T-cell (primary cell): ENCODE results near the gene DESI1. TPM values are rescaled to one million over a fixed set of nuclear protein-coding genes. Genes with fewer than 3 reads are reported as not detected.

Experiments
- ATAC-seq, 4 experiments: fragments of 200-7000 bp in 3 of 4; fragments of 150-1000 bp in 1 of 4; cut with Tn5 transposase; replicated peaks in 1 of 4; 1 replicate in 3 of 4; 2 replicates in 1 of 4; pipeline ENCODE4 v1.10.0; 2021; ENCODE audit warnings: moderate library complexity in 3 of 4, mild to moderate bottlenecking in 2 of 4, moderate number of reproducible peaks in 1 of 4
- CTCF ChIA-PET, 2 donors: fragments of 300-600 bp; sonication (Branson Sonifier 250); formaldehyde crosslinking; loops; one replicate each; lab custom pipeline; 2022; ENCODE audit warnings: antibody characterized with exemption in 2 of 2; lab: Charles Lee
- POLR2A ChIA-PET, 2 donors: fragments of 300-600 bp; sonication (Branson Sonifier 250); formaldehyde crosslinking; loops; one replicate each; lab custom pipeline; 2022; ENCODE audit warnings: antibody characterized with exemption in 2 of 2; lab: Charles Lee
- DNase-seq, 35 experiments: peaks; one replicate each; pipeline versions ENCODE4 v3.0.0 to v3.0.0-alpha.2; 2013 to 2023
- H3K27ac ChIP-seq: one replicate; pipeline ENCODE4 v1.5.1; 2013; ENCODE audit warnings: low read length
- H3K27me3 ChIP-seq, 2 experiments: replicated peaks in 1 of 2; 1 replicate in 1 of 2; 2 replicates in 1 of 2; pipeline versions ENCODE4 v1.6.1 to v1.7.0; 2013; ENCODE audit warnings: low read length in 1 of 2, mixed read lengths in 1 of 2; ENCODE audit not compliant: control insufficient read depth in 2 of 2, insufficient read depth in 2 of 2; ENCODE audit errors: extremely low read depth in 1 of 2
- H3K36me3 ChIP-seq, 2 donors: 1 replicate in 1 of 2; 2 replicates in 1 of 2; pipeline versions ENCODE4 v1.6.1 to v1.7.0; 2013; ENCODE audit warnings: low read length in 1 of 2; ENCODE audit not compliant: control insufficient read depth in 2 of 2, insufficient read depth in 1 of 2; ENCODE audit errors: extremely low read depth in 1 of 2
- H3K4me1 ChIP-seq, 2 experiments: 1 replicate in 1 of 2; 2 replicates in 1 of 2; pipeline versions ENCODE4 v1.6.1 to v1.7.0; 2013; ENCODE audit warnings: low read length in 2 of 2, mixed read lengths in 1 of 2; ENCODE audit not compliant: insufficient read depth in 2 of 2, control insufficient read depth in 1 of 2; ENCODE audit errors: extremely low read depth in 1 of 2
- H3K4me3 ChIP-seq, 2 donors: 1 replicate in 1 of 2; 2 replicates in 1 of 2; pipeline versions ENCODE4 v1.5.1 to v1.7.0; 2013; ENCODE audit warnings: mild to moderate bottlenecking in 2 of 2, low read length in 1 of 2, moderate library complexity in 1 of 2; ENCODE audit not compliant: control insufficient read depth in 1 of 2; ENCODE audit errors: extremely low read depth in 1 of 2
- H3K9me3 ChIP-seq: 2 replicates; pipeline ENCODE4 v1.7.0; 2013
- H3K27ac Mint-ChIP-seq, 2 donors: one replicate each; pipeline ENCODE4 v1.8.0; 2020 to 2021; ENCODE audit warnings: mild to moderate bottlenecking in 2 of 2, mixed read lengths in 2 of 2
- H3K27me3 Mint-ChIP-seq, 2 donors: one replicate each; pipeline ENCODE4 v1.8.0; 2021 to 2022; ENCODE audit warnings: mixed read lengths in 2 of 2
- H3K36me3 Mint-ChIP-seq: one replicate; pipeline ENCODE4 v1.8.0; 2021; ENCODE audit warnings: mixed read lengths
- H3K4me1 Mint-ChIP-seq, 3 donors: one replicate each; pipeline ENCODE4 v1.8.0; 2020 to 2022; ENCODE audit warnings: mixed read lengths in 3 of 3, mild to moderate bottlenecking in 1 of 3
- H3K4me3 Mint-ChIP-seq, 3 donors: one replicate each; pipeline ENCODE4 v1.8.0; 2020 to 2022; ENCODE audit warnings: mild to moderate bottlenecking in 3 of 3, mixed read lengths in 3 of 3, moderate library complexity in 3 of 3
- H3K9me3 Mint-ChIP-seq, 3 donors: one replicate each; pipeline ENCODE4 v1.8.0; 2020 to 2022; ENCODE audit warnings: mixed read lengths in 3 of 3
- WGBS: methylation state at CpG from one replicate; pipeline ENCODE4 v1.1.5; 2013; ENCODE audit warnings: missing lambda C conversion rate; ENCODE audit not compliant: insufficient coverage; 5-methylcytosine and 5-hydroxymethylcytosine counted together
- total RNA-seq, 35 experiments: library from RNA in 6 of 35; stranded (reverse) in 6 of 35; fragments of 120-200 nt in 1 of 35; gene quantifications; one replicate each; pipeline versions ENCODE4 v1.2.1 to v1.2.4 and lab custom pipeline; 2013 to 2026

DESI1 gene
- total RNA-seq, 5 donors from 2014 or later (not counting 1 experiment from before 2014, with no cell fraction given), result 19.9 to 31.3 (median 28.7) TPM

GRCh38 chr22:41661713-41662112 lies 40.9 kb upstream of the DESI1 start:
- Histone ChIP-seq H3K4me3 (no peak overlapping the region), H3K36me3 (peaks cover 28 to 83% of the 10 kb centered on the region in 2 donors), H3K4me1 (peaks cover 0 to 7% of the 10 kb centered on the region in 2 experiments), H3K9me3 (no peaks in the 10 kb centered on the region), H3K27me3 (no peaks in the 10 kb centered on the region), H3K27ac (no peak overlapping the region)
- H3K27ac Mint-ChIP-seq, result no peak overlapping the region
- H3K4me3 Mint-ChIP-seq, result no peak overlapping the region
- H3K36me3 Mint-ChIP-seq, result peaks cover 37% of the 10 kb centered on the region
- ATAC-seq (no peak), DNase-seq (no peak)
- H3K9me3 Mint-ChIP-seq, result no peaks in the 10 kb centered on the region
- H3K4me1 Mint-ChIP-seq, result peaks cover 2 to 4% (median 3%) of the 10 kb centered on the region in 3 donors
- CTCF ChIA-PET, result no interaction called here
- POLR2A ChIA-PET, result no interaction called here
- no CpG with 5 or more reads among the region's 2 CpGs for WGBS
- no peaks in the 10 kb centered on the region for H3K27me3 Mint-ChIP-seq

DNA sequence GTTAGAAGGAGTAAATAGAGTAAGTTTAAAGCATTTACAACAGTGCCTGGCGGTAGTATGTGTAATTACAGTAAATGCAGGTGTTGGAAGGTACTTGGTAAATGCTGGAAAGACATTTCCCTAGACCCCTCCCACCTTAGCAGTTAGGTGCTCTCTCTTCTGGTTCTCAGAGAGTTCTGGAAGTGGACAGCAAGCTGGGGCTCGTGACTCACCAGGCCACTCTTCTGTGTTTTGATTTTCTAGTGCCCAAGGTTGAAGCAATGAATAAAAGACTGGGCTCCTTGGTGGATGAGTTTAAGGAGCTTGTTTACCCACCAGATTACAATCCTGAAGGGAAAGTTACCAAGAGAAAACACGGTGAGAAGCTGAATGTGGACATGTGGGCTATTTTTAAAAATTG lies 40.2 kb upstream of the DESI1 start:
- no peak for ATAC-seq
- H3K27ac Mint-ChIP-seq, result no peak overlapping the region
- H3K27me3 ChIP-seq, result no peaks in the 10 kb centered on the region
- no peak overlapping the region for H3K4me3 ChIP-seq
- peaks cover 28 to 89% of the 10 kb centered on the region in 2 donors for H3K36me3 ChIP-seq
- DNase-seq, result no peak
- no peaks in the 10 kb centered on the region for H3K27me3 Mint-ChIP-seq
- no peaks in the 10 kb centered on the region for H3K9me3 Mint-ChIP-seq
- no CpG with 5 or more reads among the region's 3 CpGs for WGBS
- ChIA-PET POLR2A (interaction anchor here (0.7 to 1.2 kb wide), 2 partner anchors 14 to 36 kb away, joined by 3 to 11 read pairs; no protein-coding TSS in a partner anchor), CTCF (no interaction called here)
- no peak overlapping the region for H3K27ac ChIP-seq
- no peaks in the 10 kb centered on the region for H3K9me3 ChIP-seq
- H3K36me3 Mint-ChIP-seq, result peaks cover 40% of the 10 kb centered on the region
- no peak overlapping the region for H3K4me3 Mint-ChIP-seq
- H3K4me1 Mint-ChIP-seq, result peaks cover 0 to 1% (median 0%) of the 10 kb centered on the region in 3 donors
- peaks cover 0 to under 1% of the 10 kb centered on the region in 2 experiments for H3K4me1 ChIP-seq

DNA sequence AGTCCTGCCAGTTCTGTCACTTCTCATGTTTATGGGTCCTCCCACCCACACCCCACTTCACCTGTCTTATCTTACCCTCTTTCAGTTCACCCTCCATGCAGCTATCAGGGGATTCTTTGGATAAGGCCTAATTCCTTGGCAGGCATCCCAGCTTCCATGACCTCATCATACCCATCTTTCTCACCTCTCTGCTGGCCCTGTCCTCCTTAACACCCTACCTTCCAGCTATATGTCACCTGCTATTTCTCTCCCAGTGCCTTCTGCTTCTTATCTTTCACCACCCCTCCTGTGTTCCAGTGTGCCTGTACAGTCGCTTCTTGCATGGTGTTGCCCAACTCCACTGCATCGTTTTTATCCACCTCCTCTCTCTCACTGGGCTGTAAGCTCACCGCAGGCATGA lies 39.6 kb upstream of the DESI1 start:
- CTCF ChIA-PET, result interaction anchor here (0.6 to 1.0 kb wide), 3 partner anchors 11 to 87 kb away, joined by 3 to 5 read pairs (median 4); no protein-coding TSS in a partner anchor
- Histone ChIP-seq H3K4me3 (no peak overlapping the region), H3K9me3 (no peaks in the 10 kb centered on the region), H3K4me1 (no peaks in the 10 kb centered on the region), H3K27me3 (no peaks in the 10 kb centered on the region), H3K36me3 (peaks cover 28 to 94% of the 10 kb centered on the region in 2 donors), H3K27ac (no peak overlapping the region)
- Mint-ChIP-seq H3K27ac (peak overlapping the region; percentile 18 to 57), H3K27me3 (no peaks in the 10 kb centered on the region), H3K36me3 (peaks cover 43% of the 10 kb centered on the region), H3K4me3 (no peak overlapping the region), H3K4me1 (peaks cover 0 to under 1% (median 0%) of the 10 kb centered on the region in 3 donors), H3K9me3 (no peaks in the 10 kb centered on the region)
- POLR2A ChIA-PET, result interaction anchor here (0.6 to 1.2 kb wide), 5 partner anchors 9 to 279 kb away, joined by 3 to 11 read pairs (median 3); partner anchors contain the start of gene TEF (in 1 of the 2)
- 97% methylated on average over 3 of the region's 3 CpGs for WGBS
- ATAC-seq (no peak), DNase-seq (no peak)

DNA sequence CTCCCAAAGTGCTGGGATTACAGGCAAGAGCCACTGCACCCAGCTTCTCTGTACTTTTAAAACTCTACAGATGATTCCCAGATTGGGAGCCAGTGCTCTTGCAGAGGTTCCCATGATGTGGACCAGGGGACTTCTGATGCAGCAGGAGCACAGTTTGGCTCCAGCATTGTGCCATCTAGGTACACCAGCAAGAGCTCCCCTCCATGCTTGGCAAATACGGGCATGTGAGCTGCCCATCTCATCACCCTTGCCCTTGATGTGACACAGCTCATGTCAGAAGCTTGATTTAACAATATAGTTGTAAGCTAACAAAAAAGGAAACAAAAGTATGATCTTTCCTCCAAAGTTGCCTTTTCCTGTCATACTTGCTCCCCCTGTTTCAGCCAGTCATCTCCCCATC lies 39.1 kb upstream of the DESI1 start:
- Mint-ChIP-seq H3K4me1 (no peaks in the 10 kb centered on the region), H3K27ac (peak overlapping the region in 1 of 2 donors; percentile 57), H3K4me3 (no peak overlapping the region), H3K9me3 (no peaks in the 10 kb centered on the region), H3K27me3 (no peaks in the 10 kb centered on the region), H3K36me3 (peaks cover 43% of the 10 kb centered on the region)
- H3K9me3 ChIP-seq, result no peaks in the 10 kb centered on the region
- H3K27me3 ChIP-seq, result no peaks in the 10 kb centered on the region
- H3K27ac ChIP-seq, result no peak overlapping the region
- peaks cover 28 to 93% of the 10 kb centered on the region in 2 donors for H3K36me3 ChIP-seq
- ATAC-seq (no peak), DNase-seq (no peak)
- 100% methylated on average over 1 of the region's 1 CpG for WGBS
- no peaks in the 10 kb centered on the region for H3K4me1 ChIP-seq
- ChIA-PET POLR2A (interaction anchor here in 1 of 2 donors (0.6 to 1.0 kb wide), 3 partner anchors 8 to 278 kb away, joined by 3 to 4 read pairs (median 3); partner anchors contain the start of gene TEF), CTCF (interaction anchor here (0.5 to 1.0 kb wide), 5 partner anchors 11 to 118 kb away, joined by 3 to 5 read pairs (median 4); no protein-coding TSS in a partner anchor)
- H3K4me3 ChIP-seq, result no peak overlapping the region

- Histone ChIP-seq H3K36me3 (peaks cover 28 to 93% of the 10 kb centered on the region in 2 donors), H3K4me3 (no peak overlapping the region), H3K4me1 (no peaks in the 10 kb centered on the region), H3K9me3 (no peaks in the 10 kb centered on the region), H3K27ac (no peak overlapping the region), H3K27me3 (no peaks in the 10 kb centered on the region)
- Mint-ChIP-seq H3K27ac (no peak overlapping the region), H3K36me3 (peaks cover 45% of the 10 kb centered on the region), H3K4me3 (no peak overlapping the region), H3K9me3 (no peaks in the 10 kb centered on the region), H3K4me1 (no peaks in the 10 kb centered on the region), H3K27me3 (no peaks in the 10 kb centered on the region)
- no CpG with 5 or more reads among the region's 17 CpGs for WGBS
- no peak for ATAC-seq
- DNase-seq, result no peak
- CTCF ChIA-PET, result interaction anchor here in 1 of 2 donors (0.5 kb wide), 1 partner anchor 17 kb away, joined by 4 read pairs; no protein-coding TSS in a partner anchor
- POLR2A ChIA-PET, result no interaction called here
Measured at GRCh38 chr22:41658869-41659268, 38.0 kb upstream of the DESI1 start.

GRCh38 chr22:41657709-41658108 lies 36.9 kb upstream of the DESI1 start:
- ChIA-PET POLR2A (no interaction called here), CTCF (no interaction called here)
- Histone ChIP-seq H3K27me3 (no peaks in the 10 kb centered on the region), H3K9me3 (no peaks in the 10 kb centered on the region), H3K4me3 (no peak overlapping the region), H3K36me3 (peaks cover 25 to 96% of the 10 kb centered on the region in 2 donors), H3K27ac (no peak overlapping the region), H3K4me1 (no peaks in the 10 kb centered on the region)
- 100% methylated on average over 6 of the region's 6 CpGs for WGBS
- H3K4me1 Mint-ChIP-seq, result no peaks in the 10 kb centered on the region
- H3K27me3 Mint-ChIP-seq, result no peaks in the 10 kb centered on the region
- no peaks in the 10 kb centered on the region for H3K9me3 Mint-ChIP-seq
- peaks cover 44% of the 10 kb centered on the region for H3K36me3 Mint-ChIP-seq
- no peak for DNase-seq
- no peak for ATAC-seq
- H3K4me3 Mint-ChIP-seq, result no peak overlapping the region
- no peak overlapping the region for H3K27ac Mint-ChIP-seq
